ENCODE measurements around the gene TRIO.

DNA sequence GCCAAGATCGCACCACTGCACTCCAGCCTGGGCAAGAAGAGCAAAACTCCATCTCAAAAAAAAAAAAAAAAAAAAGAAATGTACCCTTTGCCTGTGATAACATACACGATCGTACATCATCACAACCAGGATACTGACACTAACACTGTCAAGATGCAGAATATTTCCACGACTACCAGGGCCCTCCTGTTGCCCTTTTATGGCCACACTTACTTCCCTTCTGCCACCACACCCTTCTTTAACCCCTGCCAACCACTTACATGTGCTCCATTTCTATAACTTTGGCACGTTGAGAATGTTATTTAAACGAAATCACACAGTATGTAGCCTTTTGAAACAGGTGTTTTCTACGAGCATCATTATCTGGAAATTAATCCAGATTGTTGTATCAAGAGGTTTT lies 369.4 kb downstream of the TRIO start:
- TF ChIP-seq, protein P1, sequence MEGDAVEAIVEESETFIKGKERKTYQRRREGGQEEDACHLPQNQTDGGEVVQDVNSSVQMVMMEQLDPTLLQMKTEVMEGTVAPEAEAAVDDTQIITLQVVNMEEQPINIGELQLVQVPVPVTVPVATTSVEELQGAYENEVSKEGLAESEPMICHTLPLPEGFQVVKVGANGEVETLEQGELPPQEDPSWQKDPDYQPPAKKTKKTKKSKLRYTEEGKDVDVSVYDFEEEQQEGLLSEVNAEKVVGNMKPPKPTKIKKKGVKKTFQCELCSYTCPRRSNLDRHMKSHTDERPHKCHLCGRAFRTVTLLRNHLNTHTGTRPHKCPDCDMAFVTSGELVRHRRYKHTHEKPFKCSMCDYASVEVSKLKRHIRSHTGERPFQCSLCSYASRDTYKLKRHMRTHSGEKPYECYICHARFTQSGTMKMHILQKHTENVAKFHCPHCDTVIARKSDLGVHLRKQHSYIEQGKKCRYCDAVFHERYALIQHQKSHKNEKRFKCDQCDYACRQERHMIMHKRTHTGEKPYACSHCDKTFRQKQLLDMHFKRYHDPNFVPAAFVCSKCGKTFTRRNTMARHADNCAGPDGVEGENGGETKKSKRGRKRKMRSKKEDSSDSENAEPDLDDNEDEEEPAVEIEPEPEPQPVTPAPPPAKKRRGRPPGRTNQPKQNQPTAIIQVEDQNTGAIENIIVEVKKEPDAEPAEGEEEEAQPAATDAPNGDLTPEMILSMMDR (conservative IDR thresholded peaks at IDR 0.05; ENCODE audit: low read depth, low read length), result no peak
- TF ChIP-seq EZH2 (IDR thresholded peaks at IDR 0.05; ENCODE audit: borderline replicate concordance, low read depth, low read length, poor library complexity, severe bottlenecking), result no peak

Measured in A673 (cell line).